NCI-H1417 treated with DMSO at 0.1 percent for 48 hours (cell line): ENCODE data around the gene RTKN2.
"Not testable (repeated sequence)": the region's sequence is repeated elsewhere in the genome, so short reads cannot be mapped to it uniquely, and the experiment has no call there.

Experiments
- DNase-seq: peaks from one replicate; lab custom pipeline; 2025; lab: John Stamatoyannopoulos, UW

The RTKN2 gene

GRCh38 chr10:62268399-62269114 lies at the start of gene RTKN2:
Gene RTKN2, minus strand, starts transcription at chr10:62268844. Its CDS starts 234 bp downstream, at chr10:62268610.
- DNase-seq = peak; percentile 25

GRCh38 chr10:62317257-62317656 lies 48.6 kb upstream of the RTKN2 start:
- DNase-seq = no peak

- DNase-seq = no peak
Observed at GRCh38 chr10:62309254-62309653, 40.6 kb upstream of the RTKN2 start.

- no peak for DNase-seq
Observed at GRCh38 chr10:62308101-62308500, 39.5 kb upstream of the RTKN2 start.

GRCh38 chr10:62307635-62308034 lies 39.0 kb upstream of the RTKN2 start:
- no peak for DNase-seq

- DNase-seq = no peak
Observed at GRCh38 chr10:62306663-62307062, 38.0 kb upstream of the RTKN2 start.

- DNase-seq = no peak
Observed at GRCh38 chr10:62305813-62306212, 37.2 kb upstream of the RTKN2 start.

GRCh38 chr10:62303922-62304321 lies 35.3 kb upstream of the RTKN2 start:
- no peak for DNase-seq

- no peak for DNase-seq
Observed at GRCh38 chr10:62302760-62303159, 34.1 kb upstream of the RTKN2 start.

GRCh38 chr10:62297857-62298256 lies 29.2 kb upstream of the RTKN2 start:
- DNase-seq = no peak

- no peak for DNase-seq
Observed at GRCh38 chr10:62284221-62284620, 15.6 kb upstream of the RTKN2 start.

- DNase-seq = not testable (repeated sequence)
Observed at GRCh38 chr10:62281348-62281747, 12.7 kb upstream of the RTKN2 start.

GRCh38 chr10:62280392-62280791 lies 11.7 kb upstream of the RTKN2 start:
- DNase-seq = not testable (repeated sequence)

- no peak for DNase-seq
Observed at GRCh38 chr10:62278441-62278910, 9.8 kb upstream of the RTKN2 start.

- DNase-seq = no peak
Observed at GRCh38 chr10:62277971-62278370, 9.3 kb upstream of the RTKN2 start.

- no peak for DNase-seq
Observed at GRCh38 chr10:62270020-62270419, 1.4 kb upstream of the RTKN2 start.

- no peak for DNase-seq
Observed at GRCh38 chr10:62268027-62268398, 631 bp downstream of the RTKN2 start.

- no peak for DNase-seq
Observed at GRCh38 chr10:62266611-62267010, 2.0 kb downstream of the RTKN2 start.

- DNase-seq = no peak
Observed at GRCh38 chr10:62266147-62266546, 2.5 kb downstream of the RTKN2 start.

GRCh38 chr10:62264702-62265436 lies 3.8 kb downstream of the RTKN2 start:
- DNase-seq = no peak

GRCh38 chr10:62264126-62264525 lies 4.5 kb downstream of the RTKN2 start:
- DNase-seq = no peak

- DNase-seq = no peak
Observed at GRCh38 chr10:62261666-62262065, 7.0 kb downstream of the RTKN2 start.

GRCh38 chr10:62259998-62260397 lies 8.6 kb downstream of the RTKN2 start:
- DNase-seq = no peak
